Endothelial cell of umbilical vein (primary cell): Measurements from ENCODE around the gene CST3. TPM values are rescaled to one million over a fixed set of nuclear protein-coding genes. Genes with fewer than 3 reads are reported as not detected.

ENCODE experiments used
- BruUV-seq: library from RNA; stranded (reverse); fragments of 400-500 nt; replicated peaks from 2 replicates; lab custom pipeline; 2021; lab: Mats Ljungman, UMichigan
- CTCF ChIA-PET: fragments of 300-600, 350-600 bp; sonication (Branson Sonifier 250); formaldehyde crosslinking; loops from one replicate; lab custom pipeline; 2021; ENCODE audit warnings: antibody characterized with exemption, inconsistent platforms; lab: Charles Lee
- POLR2A ChIA-PET: fragments of 300-600, 350-600 bp; sonication (Branson Sonifier 250); formaldehyde crosslinking; loops from one replicate; lab custom pipeline; 2021; ENCODE audit warnings: antibody characterized with exemption, inconsistent platforms; lab: Charles Lee
- DNase-seq: peaks from one replicate; pipeline ENCODE4 v3.0.0-alpha.2; 2011; ENCODE audit warnings: low read depth, low spot score
- FAIRE-seq: peaks from 2 replicates; lab custom pipeline; 2011; peaks lifted over from hg19 to GRCh38; lab: Jason Lieb, UNC
- H2AFZ ChIP-seq: 2 replicates; pipeline ENCODE4 v1.6.0; 2012; ENCODE audit warnings: low read depth, low read length, control low read depth, inconsistent platforms
- H3K27ac ChIP-seq: 2 replicates; pipeline ENCODE4 v1.5.1; 2011; ENCODE audit warnings: low read depth, mild to moderate bottlenecking, control low read depth, low read length, moderate library complexity; ENCODE audit not compliant: insufficient read depth
- H3K27me3 ChIP-seq, 2 experiments: 2 replicates each; pipeline versions ENCODE4 v1.6.0 to v1.6.1; 2011; ENCODE audit warnings: low read length in 2 of 2, mixed read lengths in 1 of 2; ENCODE audit not compliant: control insufficient read depth in 2 of 2, insufficient read depth in 2 of 2
- H3K36me3 ChIP-seq, 2 experiments: 2 replicates in 1 of 2; 3 replicates in 1 of 2; pipeline ENCODE4 v1.5.1; 2011; ENCODE audit warnings: low read length in 2 of 2, mild to moderate bottlenecking in 1 of 2, moderate library complexity in 1 of 2; ENCODE audit not compliant: control insufficient read depth in 2 of 2, insufficient read depth in 2 of 2; ENCODE audit errors: extremely low read depth in 1 of 2
- H3K4me1 ChIP-seq: 3 replicates; pipeline ENCODE4 v1.5.1; 2011; ENCODE audit warnings: mild to moderate bottlenecking, low read length; ENCODE audit not compliant: control insufficient read depth, insufficient read depth; ENCODE audit errors: extremely low read depth
- H3K4me2 ChIP-seq: 2 replicates; pipeline ENCODE4 v1.6.1; 2011; ENCODE audit warnings: low read length, control low read depth, mixed read lengths; ENCODE audit not compliant: insufficient read depth
- H3K4me3 ChIP-seq, 3 experiments: fragments of 200-600 bp in 1 of 3; sonication (generic), shearing (Covaris generic) in 1 of 3; replicated peaks in 1 of 3; 2 replicates each; pipeline ENCODE4 v1.5.1; 2011 to 2016; ENCODE audit warnings: control low read depth in 3 of 3, low read length in 3 of 3, mild to moderate bottlenecking in 2 of 3, inconsistent platforms in 1 of 3, low read depth in 1 of 3, moderate library complexity in 1 of 3; ENCODE audit not compliant: insufficient read depth in 1 of 3
- H3K79me2 ChIP-seq: 2 replicates; pipeline ENCODE4 v1.6.0; 2012; ENCODE audit warnings: low read length, inconsistent platforms; ENCODE audit not compliant: control insufficient read depth, insufficient read depth
- H3K9ac ChIP-seq: replicated peaks from 2 replicates; pipeline ENCODE3; 2011; ENCODE audit warnings: low read length, control low read depth; ENCODE audit not compliant: insufficient read depth; ENCODE audit errors: extremely low read depth
- H3K9me1 ChIP-seq: replicated peaks from 3 replicates; pipeline ENCODE4 v1.6.0; 2011; ENCODE audit warnings: mild to moderate bottlenecking, low read length; ENCODE audit not compliant: control insufficient read depth, insufficient read depth; ENCODE audit errors: extremely low read depth
- H3K9me3 ChIP-seq: replicated peaks from 2 replicates; pipeline ENCODE4 v1.5.1; 2012; ENCODE audit warnings: low read length, inconsistent platforms; ENCODE audit not compliant: control insufficient read depth, insufficient read depth
- H4K20me1 ChIP-seq: replicated peaks from 2 replicates; pipeline ENCODE3; 2011; ENCODE audit warnings: mild to moderate bottlenecking, low read length; ENCODE audit not compliant: control insufficient read depth, insufficient read depth; ENCODE audit errors: extremely low read depth
- CTCF ChIP-seq, 2 donors: IDR thresholded peaks; 1 replicate in 1 of 2; 2 replicates in 1 of 2; pipeline ENCODE4 v1.5.1; 2011; ENCODE audit warnings: low read length in 2 of 2, mild to moderate bottlenecking in 2 of 2, moderate library complexity in 2 of 2, control low read depth in 1 of 2, inconsistent platforms in 1 of 2, low read depth in 1 of 2; ENCODE audit not compliant: insufficient read depth in 1 of 2; ENCODE audit errors: extremely low read depth in 1 of 2
- EZH2 ChIP-seq: IDR thresholded peaks from 2 replicates; pipeline ENCODE4 v1.6.1; 2012; ENCODE audit warnings: borderline replicate concordance, low read depth, mild to moderate bottlenecking, moderate library complexity, low read length, inconsistent platforms; ENCODE audit not compliant: severe bottlenecking
- FOS ChIP-seq: IDR thresholded peaks from 2 replicates; pipeline ENCODE4 v1.6.1; 2011; ENCODE audit warnings: mild to moderate bottlenecking, low read length, moderate library complexity, borderline replicate concordance; ENCODE audit not compliant: insufficient read depth
- GATA2 ChIP-seq: IDR thresholded peaks from 2 replicates; pipeline ENCODE4 v1.7.0; 2011; ENCODE audit warnings: low read depth, mild to moderate bottlenecking, moderate library complexity, mixed read lengths, low read length; ENCODE audit not compliant: insufficient read length, insufficient read depth
- JUN ChIP-seq: IDR thresholded peaks from 2 replicates; pipeline ENCODE4 v1.6.1; 2011; ENCODE audit warnings: borderline replicate concordance, low read depth; ENCODE audit not compliant: insufficient read length, insufficient read depth
- MAX ChIP-seq: IDR thresholded peaks from 2 replicates; pipeline ENCODE4 v1.6.1; 2011; ENCODE audit not compliant: insufficient read depth, insufficient read length
- MYC ChIP-seq: IDR thresholded peaks from one replicate; pipeline ENCODE4 v1.6.1; 2011; ENCODE audit warnings: mild to moderate bottlenecking, low read depth, low read length
- POLR2A ChIP-seq: IDR thresholded peaks from 2 replicates; pipeline ENCODE4 v1.6.1; 2012; ENCODE audit warnings: low read depth, mild to moderate bottlenecking, control low read depth, low read length
- POLR2AphosphoS5 ChIP-seq: IDR thresholded peaks from 2 replicates; pipeline ENCODE4 v1.6.1; 2012; ENCODE audit warnings: low read depth, mild to moderate bottlenecking, control low read depth, low read length, moderate library complexity; ENCODE audit not compliant: insufficient read depth
- dilution Hi-C: fragments of 300-500 bp; cut with MboI; formaldehyde crosslinking; loops from one replicate; pipeline ENCODE4 v1.15.0; 2019; ENCODE audit warnings: low sequenced_read_pairs; ENCODE audit not compliant: extremely low pct_ligation_motif_present
- intact Hi-C: fragments of 100-400 bp; cut with micrococcal nuclease; formaldehyde crosslinking; loops from one replicate; pipeline ENCODE4 v1.10.0; 2022
- polyA plus RNA-seq, 4 experiments: library from polyadenylated mRNA; depleted of rRNA in 3 of 4; stranded (reverse) in 3 of 4; unstranded in 1 of 4; fragments of >200 nt; gene quantifications; 2 replicates each; pipeline versions ENCODE4 v1.2.1 to v1.2.3, GENCODE V29; 2011 to 2012; ENCODE audit warnings: missing spikeins in 1 of 4
- total RNA-seq: library from RNA; stranded (reverse); gene quantifications from 2 replicates; pipeline ENCODE4 v1.2.3, GENCODE V29; 2021

CST3 gene
- total and polyA plus RNA-seq, 2 donors (not counting 3 experiments of a cell fraction or from before 2014, with no cell fraction given): 251 to 479 TPM

- peaks cover 0 to 15% of the 10 kb centered on the region in 2 experiments for H3K36me3 ChIP-seq
- CTCF ChIA-PET: no interaction called here
- dilution Hi-C loops: no loop called here
- H3K27ac ChIP-seq: no peak overlapping the region
- peaks cover 33% of the 10 kb centered on the region for H3K4me1 ChIP-seq
- H3K79me2 ChIP-seq: peaks cover 30% of the 10 kb centered on the region
- TF ChIP-seq POLR2A: no peak
- no peak for TF ChIP-seq FOS
- no peak for TF ChIP-seq GATA2
- no peak for TF ChIP-seq EZH2
- TF ChIP-seq JUN: no peak
- TF ChIP-seq CTCF (IDR thresholded peaks at IDR 0.05; ENCODE audit: extremely low read depth in 1 of 2, insufficient read depth in 1 of 2, low read depth in 1 of 2, low read length in 2 of 2): no peak
- no peak for TF ChIP-seq MAX
- TF ChIP-seq MYC: no peak
- no peak for TF ChIP-seq POLR2AphosphoS5
- no peak overlapping the region for H3K9ac ChIP-seq
- no peak overlapping the region for H3K4me3 ChIP-seq
- POLR2A ChIA-PET: interaction anchor here (0.6 kb wide), 1 partner anchor 1617 kb away, joined by 5 read pairs; no protein-coding TSS in a partner anchor
- H3K4me2 ChIP-seq: no peak overlapping the region
- no peaks in the 10 kb centered on the region for H4K20me1 ChIP-seq
- no peak overlapping the region for H2AFZ ChIP-seq
- intact Hi-C loops: no loop called here
- DNase-seq (no peak), FAIRE-seq (no peak)
- H3K9me3 ChIP-seq: no peaks in the 10 kb centered on the region
- BruUV-seq: no TSS peak
- H3K9me1 ChIP-seq: no peaks in the 10 kb centered on the region
- no peaks in the 10 kb centered on the region for H3K27me3 ChIP-seq
Measured at GRCh38 chr20:23632711-23633573, 4.8 kb downstream of the CST3 start.
